HG03460 (cell line): Measurements from ENCODE around the gene AKAP9.
"Not testable (repeated sequence)": the region's sequence is repeated elsewhere in the genome, so short reads cannot be mapped to it uniquely, and the experiment has no call there.

ENCODE experiments used
- ATAC-seq: cut with Tn5 transposase; IDR thresholded peaks from one replicate; pipeline ENCODE4 v1.9.1; 2021; ENCODE audit not compliant: unreplicated experiment

The AKAP9 gene

DNA sequence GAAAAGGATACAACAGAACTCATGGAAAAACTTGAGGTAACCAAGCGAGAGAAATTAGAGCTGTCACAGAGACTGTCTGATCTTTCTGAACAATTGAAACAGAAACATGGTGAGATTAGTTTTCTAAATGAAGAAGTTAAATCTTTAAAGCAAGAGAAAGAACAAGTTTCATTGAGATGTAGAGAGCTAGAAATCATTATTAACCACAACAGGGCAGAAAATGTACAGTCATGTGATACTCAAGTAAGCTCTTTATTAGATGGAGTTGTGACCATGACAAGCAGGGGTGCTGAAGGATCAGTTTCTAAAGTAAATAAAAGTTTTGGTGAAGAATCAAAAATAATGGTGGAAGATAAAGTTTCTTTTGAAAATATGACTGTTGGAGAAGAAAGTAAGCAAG, 62.1 kb downstream of the AKAP9 start:
- ATAC-seq = no peak

DNA sequence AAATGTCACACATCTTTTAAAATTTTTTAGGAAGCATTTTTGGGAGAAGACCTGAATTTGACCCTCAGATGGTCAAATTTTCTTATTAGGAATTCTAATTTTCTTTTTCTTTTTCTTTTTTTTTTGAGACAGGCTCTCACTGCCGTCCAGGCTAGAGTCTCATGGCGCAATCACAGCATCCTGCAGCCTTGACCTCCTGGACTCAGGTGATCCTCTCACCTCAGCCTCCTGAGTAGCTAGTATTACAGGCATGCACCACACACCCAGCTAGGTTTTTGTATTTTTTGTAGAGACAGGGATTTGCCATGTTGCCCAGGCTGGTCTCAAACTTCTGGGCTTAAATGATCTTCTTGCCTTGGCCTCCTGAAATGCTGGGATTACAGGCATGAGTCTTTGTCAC, 65.4 kb downstream of the AKAP9 start:
- ATAC-seq = no peak

- no peak for ATAC-seq
Measured at GRCh38 chr7:92010215-92010614, 69.6 kb downstream of the AKAP9 start.

DNA sequence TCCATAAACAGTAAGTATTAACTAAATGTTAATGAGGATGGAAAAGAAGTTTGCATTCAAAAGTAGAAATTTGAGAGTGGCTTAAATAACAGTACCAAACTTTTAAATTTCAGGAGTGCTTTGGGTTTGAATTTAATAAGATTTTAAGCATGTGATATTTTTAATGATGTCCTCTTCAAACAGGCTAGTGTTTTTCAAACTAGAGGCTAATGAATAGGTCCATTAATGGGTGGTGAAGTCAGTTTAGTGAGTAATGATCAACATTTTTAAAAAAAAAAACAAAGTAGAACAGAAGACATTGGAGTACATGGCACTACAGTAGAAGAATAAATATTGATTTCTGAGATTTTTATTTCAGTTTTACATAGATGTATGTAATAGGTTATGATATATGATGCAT, 72.9 kb downstream of the AKAP9 start:
- no peak for ATAC-seq

- ATAC-seq = no peak
Measured at GRCh38 chr7:92020636-92021035, 80.0 kb downstream of the AKAP9 start.

- no peak for ATAC-seq
Measured at GRCh38 chr7:92025260-92025659, 84.6 kb downstream of the AKAP9 start.

GRCh38 chr7:92026635-92027034, 86.0 kb downstream of the AKAP9 start:
- ATAC-seq = not testable (repeated sequence)

DNA sequence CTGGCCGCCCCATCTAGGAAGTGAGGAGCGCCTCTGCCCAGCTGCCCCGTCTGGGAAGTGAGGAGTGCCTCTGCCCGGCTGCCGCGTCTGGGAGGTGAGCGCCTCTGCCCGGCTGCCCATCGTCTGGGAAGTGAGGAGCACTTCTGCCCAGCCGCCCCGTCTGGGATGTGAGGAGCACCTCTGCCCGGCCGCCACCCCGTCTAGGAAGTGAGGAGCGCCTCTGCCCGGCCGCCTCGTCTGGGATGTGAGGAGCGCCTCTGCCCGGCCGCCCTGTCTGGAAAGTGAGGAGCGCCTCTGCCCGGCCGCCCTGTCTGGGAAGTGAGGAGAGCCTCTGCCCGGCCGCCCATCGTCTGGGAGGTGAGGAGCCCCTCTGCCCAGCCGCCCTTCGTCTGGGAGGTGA, 86.5 kb downstream of the AKAP9 start:
- ATAC-seq = not testable (repeated sequence)

DNA sequence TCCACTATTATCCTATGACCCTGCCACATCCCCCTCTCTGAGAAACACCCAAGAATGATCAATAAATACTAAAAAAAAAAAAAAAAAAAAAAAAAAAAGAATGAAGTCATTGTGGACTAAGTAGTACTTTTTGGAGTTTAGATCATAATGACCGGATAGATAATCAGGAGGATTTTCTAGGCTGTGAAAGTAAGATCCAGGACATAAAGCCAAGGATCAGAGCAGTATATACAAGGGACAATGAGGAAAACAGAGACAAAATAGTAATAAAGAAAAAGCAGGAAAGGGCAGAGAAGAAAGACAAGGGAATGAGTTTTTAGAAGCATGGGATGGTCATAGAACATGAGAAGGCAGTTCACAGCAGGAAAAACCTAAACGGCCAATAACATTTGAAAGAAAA, 87.6 kb downstream of the AKAP9 start:
- ATAC-seq = no peak

- ATAC-seq = no peak
Measured at GRCh38 chr7:92028686-92029085, 88.0 kb downstream of the AKAP9 start.

DNA sequence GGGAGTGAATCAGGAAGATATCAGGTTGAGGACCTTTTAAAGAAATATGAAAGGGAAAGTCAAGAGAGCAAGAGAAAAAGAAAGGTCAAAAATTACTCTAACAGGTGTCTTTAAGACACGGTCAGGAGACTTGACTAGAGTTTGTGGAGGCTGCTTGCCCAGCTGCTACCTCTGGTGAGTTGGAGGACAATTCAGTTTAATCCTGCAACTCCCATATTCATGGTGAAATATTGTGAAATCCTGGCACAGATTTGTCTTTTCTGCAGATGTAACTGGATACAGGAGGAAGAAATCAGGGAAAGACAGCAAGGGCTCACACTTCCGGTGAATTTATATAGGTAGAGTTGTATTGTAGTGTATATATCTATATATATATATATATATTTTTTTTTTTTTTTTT, 93.5 kb downstream of the AKAP9 start:
- no peak for ATAC-seq

DNA sequence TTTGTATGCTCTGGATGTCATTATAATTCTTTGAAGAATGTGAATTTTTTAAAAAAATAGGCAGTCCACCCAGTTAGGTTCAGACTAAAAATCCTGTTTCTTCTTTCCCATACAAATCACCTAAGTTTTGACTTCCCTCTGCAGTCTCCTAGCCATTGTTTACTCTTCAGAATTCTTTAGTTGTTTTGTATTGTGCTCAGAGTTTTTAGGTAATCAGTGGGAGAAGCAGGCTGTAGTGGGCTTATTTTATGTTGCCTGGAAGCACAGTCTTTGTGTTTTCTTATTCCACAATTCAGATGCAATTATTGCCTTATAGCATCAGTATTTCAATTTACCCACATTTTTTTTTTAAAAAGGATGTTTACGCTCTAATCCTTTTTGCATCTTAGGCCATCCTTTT, 94.9 kb downstream of the AKAP9 start:
- ATAC-seq = no peak

DNA sequence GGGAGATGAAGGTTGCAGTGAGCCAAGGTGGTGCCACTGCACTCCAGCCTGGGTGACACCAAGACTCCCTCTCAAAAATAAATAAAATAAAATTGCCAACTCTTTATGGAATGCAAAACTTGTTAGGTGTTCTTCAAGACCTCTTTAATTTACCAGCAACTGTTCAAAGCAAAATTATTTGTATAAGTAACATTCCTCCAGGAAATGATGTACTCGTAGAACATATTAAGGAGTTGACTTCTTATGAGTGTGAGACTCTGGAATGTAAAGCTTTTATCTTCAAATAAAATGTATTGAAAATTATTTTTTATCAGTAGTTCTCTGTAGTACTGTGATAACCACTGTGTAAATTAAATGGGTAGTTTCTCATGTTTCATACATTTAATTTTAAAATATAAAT, 99.2 kb downstream of the AKAP9 start:
- no peak for ATAC-seq

DNA sequence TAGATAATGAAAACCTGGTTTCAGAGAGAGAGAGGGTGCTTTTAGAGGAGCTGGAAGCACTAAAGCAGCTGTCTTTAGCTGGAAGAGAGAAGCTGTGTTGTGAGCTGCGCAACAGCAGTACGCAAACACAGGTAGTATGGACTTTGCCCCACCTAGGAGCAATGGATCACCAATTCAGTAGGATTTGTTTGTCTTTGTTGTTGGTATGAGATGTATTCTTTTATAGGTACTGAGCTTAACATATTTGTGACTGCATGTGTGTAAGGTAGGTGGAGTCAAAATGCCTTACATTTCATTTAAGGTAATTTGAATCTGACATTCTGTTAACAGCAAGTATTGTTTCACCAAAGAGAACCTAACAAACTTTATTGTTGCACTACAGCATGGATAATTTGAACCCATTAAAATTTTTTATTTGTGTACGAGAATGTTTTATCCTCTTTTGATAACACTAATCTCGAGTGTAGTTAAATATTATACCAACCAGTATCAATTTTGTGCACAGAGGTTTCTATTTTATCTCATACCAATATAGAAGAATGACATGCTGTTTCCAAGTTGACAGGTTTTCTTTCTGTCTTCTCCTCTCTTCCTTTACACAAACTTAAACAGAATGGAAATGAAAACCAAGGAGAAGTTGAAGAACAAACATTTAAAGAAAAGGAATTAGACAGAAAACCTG, 101.5 kb downstream of the AKAP9 start:
- ATAC-seq = no peak

DNA sequence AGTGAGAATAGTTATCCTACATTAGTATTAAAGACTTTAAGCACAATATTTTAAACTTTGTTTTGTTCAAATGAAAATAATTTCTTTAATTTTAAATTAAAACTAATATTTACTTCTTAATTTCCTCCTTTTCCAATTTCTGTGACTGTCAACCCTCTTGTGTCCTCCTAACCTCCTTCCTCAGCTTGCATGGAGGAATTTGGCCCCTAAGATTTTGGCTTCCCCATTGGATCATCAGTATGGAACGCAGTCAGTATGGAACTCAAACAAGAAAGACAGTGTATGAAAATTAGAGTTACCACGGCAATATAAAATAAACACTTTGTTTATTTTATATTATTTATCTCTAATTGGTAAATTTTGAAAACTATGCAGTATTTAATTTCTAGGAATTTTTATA, 102.4 kb downstream of the AKAP9 start:
- ATAC-seq = no peak

DNA sequence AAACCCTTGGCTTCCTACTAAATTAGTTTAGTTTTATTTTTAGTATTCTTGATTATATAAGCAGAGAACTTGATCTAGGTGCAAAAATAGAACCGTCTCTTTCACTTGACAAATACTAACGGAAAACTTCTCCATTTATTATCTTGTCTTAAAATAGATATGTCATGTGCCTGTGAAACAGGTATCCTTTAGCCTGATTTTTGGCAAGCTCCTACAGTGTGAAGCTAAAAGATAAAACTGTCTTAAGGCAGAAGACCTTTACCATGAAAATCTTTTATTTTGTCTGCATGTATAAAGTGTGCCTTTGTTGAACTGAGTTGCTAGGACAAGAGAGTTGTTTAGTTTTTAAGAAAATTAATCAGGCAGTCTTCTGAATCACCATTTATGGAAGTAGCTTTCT, 103.0 kb downstream of the AKAP9 start:
- no peak for ATAC-seq

- no peak for ATAC-seq
Measured at GRCh38 chr7:92044148-92044547, 103.5 kb downstream of the AKAP9 start.

- ATAC-seq = no peak
Measured at GRCh38 chr7:92044940-92045339, 104.3 kb downstream of the AKAP9 start.

- no peak for ATAC-seq
Measured at GRCh38 chr7:92051655-92052054, 111.0 kb downstream of the AKAP9 start.

DNA sequence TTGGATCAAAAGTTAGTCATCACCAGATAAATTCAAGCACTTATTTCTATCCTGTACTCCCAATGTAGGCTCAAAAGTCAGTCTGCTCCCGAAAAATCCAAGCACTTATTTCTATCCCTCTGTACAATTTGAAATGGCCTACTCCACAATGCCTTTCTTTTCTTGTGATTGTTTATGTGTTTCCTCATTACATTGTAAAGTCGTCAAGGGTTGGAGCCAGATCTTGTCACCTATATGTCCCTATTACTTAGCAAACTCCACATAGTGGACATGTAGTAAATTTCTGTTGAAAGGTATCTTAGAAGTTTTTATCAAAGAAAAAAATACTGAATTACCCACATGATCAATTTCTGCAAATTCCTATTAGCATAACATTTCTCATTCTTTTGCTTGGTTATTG, 111.5 kb downstream of the AKAP9 start:
- ATAC-seq = no peak

DNA sequence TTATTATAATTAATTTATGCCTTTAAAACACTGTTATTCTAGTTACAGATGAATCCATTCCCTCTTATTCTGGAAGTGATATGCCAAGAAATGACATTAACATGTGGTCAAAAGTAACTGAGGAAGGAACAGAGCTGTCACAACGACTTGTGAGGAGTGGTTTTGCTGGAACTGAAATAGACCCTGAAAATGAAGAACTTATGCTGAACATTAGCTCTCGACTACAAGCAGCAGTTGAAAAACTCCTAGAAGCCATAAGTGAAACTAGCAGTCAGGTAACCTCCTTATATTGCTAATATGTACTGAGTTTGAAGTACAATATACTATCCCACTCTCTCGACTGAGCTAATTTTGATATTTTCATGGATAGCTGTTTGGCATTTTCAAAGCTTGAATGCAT, 112.0 kb downstream of the AKAP9 start:
- ATAC-seq = no peak

DNA sequence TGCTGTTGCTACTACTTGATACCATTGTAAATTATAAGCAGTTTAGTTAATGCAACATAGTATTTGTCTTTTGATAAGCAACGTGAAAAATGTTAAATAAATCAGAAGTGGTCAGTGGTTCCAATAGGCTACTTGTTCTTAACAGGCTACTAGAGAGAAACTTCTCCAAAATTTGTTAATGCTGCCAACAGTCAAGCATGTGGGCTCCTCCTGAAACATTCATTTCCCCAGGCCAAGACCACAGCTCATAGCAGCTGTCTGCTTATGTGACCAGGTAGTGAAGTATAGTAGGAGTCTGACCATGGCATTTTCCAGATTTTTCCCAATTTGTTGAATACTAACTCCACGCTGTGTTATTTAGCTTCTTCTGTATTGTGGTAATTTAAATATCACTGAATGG, 112.7 kb downstream of the AKAP9 start:
- ATAC-seq = no peak

DNA sequence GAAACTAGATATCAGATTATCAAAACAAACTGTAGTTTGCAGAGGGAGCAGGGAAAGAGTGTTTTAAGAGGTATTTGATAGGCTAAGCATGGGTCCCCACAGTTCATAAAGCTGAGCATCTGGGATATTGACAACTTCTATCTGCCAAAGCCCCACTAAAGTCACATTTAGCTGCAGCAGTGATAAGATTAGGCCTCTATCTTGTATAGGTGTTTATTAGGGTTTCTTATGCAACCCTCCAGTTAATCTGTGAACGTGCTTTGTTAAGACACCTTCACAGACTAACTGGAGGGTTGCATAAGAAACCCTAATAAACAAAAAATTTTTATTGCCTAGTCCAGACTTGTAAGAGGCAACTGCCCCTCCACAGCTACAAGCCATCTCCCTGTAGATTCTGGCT, 115.6 kb downstream of the AKAP9 start:
- no peak for ATAC-seq

DNA sequence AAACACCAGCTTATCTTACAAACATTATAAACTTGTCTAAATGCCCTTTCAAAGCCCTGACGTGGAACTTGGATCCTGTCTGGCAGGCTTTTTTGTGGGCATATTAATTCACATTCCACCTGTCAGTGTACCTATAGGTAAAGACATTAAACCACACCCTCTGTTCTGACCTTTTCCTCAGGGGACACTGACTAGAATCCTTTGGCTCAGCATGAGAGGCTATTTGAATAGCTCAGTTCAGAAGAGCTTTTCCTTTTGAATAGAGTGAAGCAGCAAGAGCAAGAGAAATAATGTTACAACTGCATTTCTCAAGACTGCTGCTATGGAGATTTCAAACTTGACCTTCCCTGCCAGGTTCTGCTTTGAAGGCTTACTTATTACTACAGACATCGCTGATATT, 116.7 kb downstream of the AKAP9 start:
- no peak for ATAC-seq
